ENCODE results near the gene HPGDS.
"Not testable (repeated sequence)": the region's sequence is repeated elsewhere in the genome, so short reads cannot be mapped to it uniquely, and the experiment has no call there.

Gene HPGDS

DNA sequence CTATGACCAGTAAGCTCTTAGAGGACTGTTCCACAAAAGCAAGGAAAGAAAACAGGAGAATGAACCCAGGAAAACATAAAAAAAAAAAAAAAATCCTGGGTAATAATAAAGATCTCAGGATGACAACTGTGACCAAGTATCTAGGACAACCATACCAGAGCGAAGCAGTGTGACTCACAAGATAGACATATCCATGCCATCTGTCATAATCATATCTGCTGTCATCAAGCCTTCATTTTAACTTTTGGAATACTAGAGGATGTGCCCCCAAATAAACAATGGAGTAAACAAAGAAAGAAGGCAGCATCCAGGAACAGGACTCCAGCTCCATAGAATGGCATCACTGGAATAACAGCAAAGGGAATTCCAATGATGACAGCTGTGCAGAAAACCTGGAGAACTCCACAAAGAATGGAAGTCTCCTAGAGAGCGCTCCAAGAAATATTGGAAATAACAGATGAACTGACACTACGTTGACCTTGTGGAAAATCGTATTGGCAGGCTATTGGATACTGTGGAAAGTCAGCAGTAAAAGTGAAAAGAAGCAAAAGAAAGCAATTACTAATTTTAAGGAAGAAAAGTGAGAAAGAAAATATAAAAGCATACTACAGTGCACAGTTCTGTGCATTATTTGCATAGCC is 35.3 kb downstream of the HPGDS start:
- no peak for DNase-seq

DNA sequence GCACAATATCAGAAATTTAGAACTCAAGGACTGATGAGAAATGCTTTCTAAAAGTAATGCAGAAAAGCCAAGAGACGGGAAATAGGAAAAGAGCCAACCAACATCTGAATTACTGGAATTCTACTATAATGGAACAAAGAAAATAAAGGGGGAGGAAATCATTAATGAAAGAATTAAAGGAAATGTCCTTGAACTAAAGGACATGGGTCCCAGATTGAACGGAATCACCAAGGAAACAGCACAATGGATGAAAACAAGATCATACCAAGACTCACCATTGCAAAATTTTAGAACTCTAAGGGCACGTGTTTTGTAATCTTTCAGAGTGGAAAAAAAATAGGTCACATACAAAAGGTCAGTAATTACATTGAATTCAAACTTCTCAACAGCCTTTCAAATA is 35.9 kb downstream of the HPGDS start:
- DNase-seq: no peak

DNA sequence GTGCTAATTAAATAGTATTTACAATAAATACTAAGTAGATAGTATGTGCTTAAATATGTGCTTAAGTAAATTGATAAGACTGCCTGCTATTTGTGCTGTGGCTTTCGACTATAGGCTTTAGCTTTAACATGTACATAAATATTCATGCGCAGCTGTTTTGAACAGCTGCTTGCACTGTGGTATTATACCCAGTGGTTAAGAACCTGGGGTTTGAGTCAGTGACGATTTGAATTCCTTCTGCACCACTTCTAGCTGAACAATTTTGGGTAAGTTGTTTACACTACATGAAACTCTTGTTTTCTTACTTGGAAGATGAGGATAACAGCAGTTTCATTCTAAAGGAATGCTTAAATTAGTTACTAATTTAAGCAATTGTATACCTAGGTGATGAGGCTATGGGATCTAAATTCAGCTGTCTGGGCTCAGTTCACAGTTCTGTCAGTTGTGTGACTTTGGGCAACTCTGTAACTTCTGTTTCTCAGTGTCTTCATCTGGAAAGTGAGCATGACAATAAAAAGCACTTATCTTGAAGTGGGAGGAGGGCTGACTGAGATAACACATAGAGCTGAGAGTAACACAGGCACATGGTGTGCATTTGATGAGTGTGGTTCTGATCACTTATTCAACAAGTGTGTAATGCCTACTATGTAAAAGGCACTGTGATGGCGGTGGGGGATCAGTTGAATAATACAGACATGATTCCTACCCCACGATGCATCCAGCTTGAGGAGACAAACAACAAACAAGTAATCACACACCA is 37.0 kb downstream of the HPGDS start:
- DNase-seq: no peak

DNA sequence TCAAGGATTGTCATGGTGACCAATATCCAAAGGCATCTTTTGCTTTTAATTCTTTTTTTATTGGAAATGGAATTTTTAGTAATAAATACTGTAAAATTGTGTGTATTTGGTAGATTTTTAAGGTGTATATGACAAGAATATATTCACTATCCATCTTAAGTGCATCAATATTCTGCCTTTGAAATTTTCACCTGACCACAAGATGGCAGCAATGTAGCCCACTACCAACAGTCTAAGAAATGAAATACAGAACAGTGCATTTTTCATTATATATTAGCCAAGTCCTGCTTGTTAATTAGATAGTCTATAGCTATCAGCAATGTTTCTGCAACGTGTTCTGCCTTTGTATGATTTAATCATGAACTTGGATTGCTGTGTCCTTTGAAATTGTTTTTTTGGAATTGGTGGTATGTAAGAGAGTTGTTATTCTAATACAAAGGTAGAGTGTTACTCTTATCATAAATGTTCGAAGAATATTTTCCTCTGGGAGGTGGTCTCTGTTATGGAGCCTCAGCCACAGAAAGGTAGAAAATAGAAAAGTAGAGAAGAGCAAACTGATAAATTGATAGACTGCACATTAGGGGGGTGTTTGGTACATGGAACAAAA is 38.2 kb downstream of the HPGDS start:
- no peak for DNase-seq

DNA sequence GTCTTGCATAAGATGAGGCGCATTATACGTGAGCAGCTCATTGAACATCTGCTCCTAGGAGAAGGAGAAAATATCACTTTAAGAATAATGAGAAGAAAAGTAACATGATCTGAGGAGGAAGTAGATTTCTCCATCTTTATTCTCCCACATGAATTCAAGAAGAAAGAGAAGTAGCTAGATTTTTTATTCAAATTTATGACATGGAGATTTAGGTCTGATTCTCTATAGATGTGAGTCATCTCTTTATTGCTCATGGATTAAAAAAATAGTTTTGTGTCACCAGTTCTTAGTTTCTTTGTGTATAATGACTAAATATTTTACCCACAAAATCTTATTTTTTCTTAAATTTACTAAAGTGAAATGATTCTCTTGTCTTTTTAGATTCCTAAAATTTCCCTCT is 40.4 kb downstream of the HPGDS start:
- DNase-seq: no peak

DNA sequence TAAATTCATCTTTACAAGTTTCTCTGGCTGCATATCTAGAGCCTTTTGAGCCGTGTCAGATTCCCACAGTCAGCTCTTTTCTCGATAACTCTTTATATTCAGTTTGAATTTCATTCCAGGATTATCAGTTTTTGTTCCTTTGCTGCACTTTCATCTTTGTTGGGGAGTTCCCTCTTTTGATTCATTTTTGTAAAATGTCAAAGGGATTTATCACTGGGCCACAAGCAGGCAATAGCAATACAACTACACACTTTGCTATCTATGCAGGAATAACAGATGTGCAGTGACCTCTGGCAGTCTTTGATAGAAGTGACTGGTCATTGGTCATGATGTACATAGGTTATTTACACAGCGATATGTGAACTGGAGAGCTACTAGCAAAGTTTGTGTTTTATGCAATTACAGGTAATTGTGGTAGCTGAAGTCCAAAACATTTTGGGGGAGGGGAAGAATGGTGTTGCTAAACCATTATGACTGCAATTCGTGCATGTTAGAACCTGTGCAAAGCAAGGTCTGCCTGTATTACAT is 43.8 kb downstream of the HPGDS start:
- no peak for DNase-seq

DNA sequence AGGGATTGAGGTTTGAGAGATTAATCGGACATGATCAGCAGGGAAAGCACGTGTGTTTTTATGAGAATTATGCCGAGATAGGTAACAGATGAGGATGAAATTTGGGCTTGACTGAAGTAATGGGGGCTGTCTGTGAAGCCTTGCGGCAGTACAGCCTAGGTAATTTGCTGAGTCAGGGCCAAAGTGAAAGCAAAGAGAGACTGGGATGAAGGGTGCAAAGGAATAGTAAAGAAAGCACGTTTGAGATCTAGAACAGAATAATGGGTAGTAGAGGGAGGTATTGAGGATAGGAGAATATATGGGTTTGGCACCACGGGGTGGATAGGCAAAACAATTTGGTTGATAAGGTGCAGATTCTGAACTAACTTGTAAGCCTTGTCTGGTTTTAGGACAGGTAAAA is 47.2 kb downstream of the HPGDS start:
- not testable (repeated sequence) for DNase-seq

DNA sequence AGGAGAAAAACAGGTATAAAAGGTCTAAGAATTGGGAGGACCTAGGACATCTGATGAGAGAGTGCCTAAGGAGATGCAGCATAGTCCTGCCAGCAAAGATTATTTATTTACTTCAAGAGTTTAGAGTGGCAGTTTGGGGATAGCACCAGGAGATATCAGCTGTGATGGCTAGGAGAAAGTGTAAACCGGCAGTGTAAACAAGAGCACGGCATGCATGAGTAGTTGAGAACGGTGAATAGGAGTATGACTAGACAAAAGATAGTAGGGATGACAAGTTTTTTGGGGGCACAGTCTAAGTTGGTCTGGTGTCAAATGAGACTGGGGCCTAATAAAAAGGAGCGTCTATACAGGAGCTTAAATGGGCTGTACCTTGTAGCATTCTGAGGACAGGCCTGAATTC is 48.7 kb downstream of the HPGDS start:
- not testable (repeated sequence) for DNase-seq

DNA sequence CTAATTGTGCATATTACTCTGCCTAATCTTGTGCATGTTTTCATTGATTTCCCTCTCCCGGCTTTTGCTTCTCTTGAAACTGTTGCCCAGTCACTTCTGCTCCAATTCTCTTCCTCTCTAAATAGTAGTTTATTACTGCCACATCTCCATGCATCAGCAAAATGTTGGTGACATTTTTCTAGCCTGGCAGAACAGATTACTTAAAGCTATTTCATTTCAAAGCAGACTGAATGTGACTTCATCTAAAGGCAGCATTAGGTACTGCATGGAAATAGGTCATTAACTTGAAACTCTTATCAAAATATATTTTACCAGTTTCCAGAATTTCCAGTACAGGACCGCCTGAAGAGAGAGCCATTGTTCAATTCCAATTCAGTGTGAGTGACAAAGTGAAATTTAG is 52.4 kb downstream of the HPGDS start:
- DNase-seq: no peak

DNA sequence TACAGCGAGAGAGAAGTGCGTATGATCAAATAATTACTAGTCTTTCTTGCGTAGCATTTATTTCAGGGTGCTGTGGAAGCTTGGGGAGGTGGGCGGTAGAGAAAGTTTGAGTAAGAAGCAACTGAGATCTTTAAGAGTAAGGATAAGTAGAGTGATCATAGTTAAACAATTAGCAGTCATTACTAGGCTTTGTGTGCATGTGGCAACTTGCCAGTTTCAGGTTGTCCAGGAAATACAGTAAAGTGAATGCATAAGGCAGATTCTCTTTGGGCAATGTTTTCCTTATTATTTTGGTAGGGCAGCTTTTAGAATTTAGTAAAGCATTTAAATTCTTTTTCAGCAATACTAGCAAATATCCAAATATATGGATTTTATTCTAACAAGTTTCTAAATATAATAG is 57.0 kb downstream of the HPGDS start:
- DNase-seq: no peak

DNA sequence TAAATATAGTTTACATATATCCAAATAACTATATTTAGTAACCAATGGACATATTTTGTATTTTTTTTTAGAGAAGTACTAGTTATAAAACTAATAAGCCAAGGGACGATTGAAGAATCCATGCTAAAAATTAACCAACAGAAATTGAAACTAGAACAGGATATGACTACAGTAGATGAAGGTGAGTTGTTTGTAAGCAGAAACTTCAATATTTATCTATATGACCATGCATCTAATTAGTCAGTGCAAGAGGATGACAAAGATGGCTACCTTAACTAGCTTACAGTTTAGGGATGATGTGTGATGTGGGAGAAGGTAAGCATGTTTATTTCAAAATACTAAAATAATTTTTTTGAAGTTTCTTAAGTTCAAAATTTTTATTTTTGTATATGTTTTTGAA is 57.7 kb downstream of the HPGDS start:
- no peak for DNase-seq

DNA sequence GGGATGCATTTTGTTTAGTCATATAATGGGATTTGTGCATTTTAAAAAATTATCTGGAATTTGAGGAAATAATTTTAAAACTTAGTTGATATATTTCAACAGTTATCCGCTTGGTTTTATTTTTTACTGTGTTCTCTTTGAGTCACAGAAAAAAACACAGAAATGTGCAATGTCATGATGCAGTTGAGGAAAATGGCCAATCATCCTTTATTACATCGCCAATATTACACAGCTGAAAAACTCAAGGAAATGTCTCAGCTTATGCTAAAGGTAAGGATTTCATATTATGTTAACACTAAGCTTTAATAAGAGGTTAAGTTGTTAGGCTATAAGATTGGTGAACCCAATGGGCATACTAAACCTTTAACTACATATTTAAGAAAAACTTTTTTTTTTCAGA is 63.9 kb downstream of the HPGDS start:
- no peak for DNase-seq

DNA sequence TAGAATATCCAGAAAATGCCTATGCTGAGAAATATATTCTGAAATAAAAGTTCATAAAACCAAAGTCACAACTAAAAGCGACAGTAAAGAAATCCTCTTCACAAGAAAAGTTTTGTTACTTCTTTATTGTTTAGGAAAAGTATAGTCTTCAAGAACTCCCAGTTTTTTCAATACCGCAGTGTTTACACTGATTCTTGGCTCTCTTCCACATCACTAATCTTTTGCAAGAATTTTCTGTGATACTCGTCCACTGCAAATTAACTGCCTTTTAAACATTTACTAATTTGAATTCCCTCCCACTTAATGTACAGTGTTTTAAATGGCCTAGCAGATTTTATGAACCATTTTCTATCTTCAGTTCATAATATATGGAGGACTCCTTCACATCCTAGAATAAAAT is 65.1 kb downstream of the HPGDS start:
- DNase-seq: no peak

DNA sequence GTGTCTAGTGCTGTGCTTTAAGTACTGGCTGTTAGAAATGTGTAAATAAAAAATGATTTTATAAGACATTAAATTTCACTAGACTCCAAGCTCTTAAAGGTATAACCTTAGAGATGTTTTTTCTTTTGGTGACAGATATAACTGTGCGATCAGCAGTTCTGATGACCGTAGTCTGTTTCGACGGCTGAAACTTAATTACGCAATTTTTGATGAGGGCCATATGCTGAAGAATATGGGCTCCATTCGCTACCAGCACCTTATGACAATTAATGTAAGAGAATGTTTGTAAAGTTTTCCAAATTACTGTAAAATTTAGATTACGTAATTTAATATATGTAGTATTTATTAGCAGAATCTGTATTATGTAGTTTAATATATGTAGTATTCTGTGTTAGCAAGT is 66.4 kb downstream of the HPGDS start:
- no peak for DNase-seq

DNA sequence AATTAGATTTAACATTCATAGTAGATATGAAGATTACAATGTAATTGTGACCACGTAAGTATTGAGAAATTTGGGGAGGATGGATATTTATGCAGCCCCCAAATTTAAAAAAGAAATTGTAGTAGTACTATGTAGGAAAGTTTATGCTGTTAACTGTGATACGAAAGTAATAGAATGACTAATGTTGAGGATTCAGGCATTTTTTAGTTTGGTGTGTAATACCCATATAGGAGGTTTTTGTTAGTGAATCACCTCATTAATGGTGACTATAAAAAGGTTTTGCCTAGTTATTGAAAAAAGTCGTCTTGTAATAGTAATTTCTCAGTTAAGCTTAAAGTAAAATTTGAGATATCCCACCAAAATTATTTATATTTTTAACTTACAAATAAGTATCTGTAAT is 67.7 kb downstream of the HPGDS start:
- DNase-seq: no peak

DNA sequence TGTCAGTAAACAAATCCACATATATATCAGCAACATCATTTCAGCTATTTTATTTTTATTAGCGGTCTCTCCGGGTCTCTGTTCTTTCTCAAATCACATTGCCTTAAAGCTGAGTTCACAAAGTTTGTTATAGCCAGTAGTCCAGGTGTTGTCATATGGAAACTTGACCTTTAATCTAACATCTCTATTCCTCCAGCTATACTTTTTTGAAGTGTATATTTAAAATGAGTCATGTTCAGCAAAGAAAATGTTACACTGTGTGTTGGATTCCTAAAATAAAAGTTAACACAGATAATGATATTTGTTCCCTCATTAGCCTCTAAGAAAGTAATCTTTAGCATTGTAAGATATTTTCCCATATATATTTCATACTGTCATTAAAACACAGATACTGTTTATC is 71.4 kb downstream of the HPGDS start:
- no peak for DNase-seq

DNA sequence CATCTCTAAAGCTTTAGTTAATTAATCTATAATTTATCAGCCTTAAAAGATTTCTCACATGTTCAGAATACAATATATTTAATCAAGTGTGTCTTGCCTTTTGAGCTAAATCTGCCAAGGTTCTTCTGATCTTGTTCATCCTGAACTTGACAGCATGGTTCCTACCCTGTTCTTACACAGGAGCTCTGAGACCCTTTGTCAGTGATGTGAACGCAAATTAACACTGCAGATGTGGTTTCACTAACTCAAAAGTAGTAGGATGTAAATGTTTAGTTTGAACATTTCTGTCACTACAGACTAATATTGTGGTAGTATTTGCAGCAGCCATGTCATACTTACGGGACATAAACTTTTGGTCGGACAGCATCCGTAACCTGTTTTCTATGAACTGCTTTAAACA is 75.6 kb downstream of the HPGDS start:
- no peak for DNase-seq

DNA sequence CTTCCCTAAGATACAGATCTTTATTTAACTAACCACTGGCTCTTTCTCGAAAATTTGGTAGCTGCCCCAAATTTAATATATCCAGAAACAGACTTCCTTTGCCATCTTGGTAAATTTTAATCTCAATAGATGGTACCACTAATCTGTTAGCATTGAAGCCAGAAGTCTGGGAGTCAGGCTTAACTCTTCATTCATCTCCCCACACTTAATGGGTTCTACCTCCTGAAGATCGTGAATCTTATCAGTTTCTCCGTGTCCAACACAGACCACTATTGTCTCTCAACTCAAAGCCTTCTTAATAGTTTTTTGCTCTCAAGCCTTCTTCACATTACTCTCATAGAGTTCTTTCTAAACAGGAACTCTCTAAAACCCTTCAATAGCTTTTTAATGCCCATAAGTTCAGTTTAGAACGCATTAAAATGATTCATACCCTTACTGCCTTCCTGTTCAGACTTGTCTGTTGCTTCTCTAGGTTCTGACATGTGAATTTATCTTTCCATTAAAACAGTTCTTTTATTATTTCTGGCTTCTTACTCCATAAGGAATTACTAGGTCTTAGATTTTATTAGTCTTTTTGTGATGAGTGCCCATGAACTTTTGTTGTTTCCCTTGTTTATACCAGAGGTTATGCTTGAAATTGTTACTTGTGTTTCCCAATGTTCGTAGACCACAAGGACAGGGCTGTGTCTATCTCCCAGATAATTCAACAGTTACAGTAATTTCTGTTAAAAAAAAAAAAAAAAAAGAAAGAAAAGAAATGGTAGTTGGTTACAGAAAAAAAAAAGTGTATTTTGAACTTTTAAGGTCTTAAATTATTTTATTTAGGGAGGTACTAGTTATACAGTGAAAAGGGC is 80.2 kb downstream of the HPGDS start:
- no peak for DNase-seq

DNA sequence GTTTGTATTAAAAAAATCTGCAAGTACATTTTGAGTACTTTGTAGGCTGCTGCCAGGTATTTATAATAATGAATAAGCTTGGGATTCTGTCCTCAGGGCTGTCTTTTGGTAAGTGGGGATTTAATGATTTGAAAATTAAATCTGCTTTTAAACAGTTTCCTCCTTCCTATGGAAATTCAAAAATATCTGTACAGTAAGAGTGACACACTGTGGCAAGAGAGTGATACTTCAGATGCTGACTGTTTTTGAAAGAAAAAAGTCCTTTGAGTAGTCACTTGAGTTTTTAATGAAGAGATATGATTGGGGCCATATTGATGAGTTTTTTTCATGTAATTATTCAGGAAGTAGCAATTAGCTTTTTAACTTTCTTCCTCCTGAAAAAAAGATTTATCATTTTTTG is 85.8 kb downstream of the HPGDS start:
- no peak for DNase-seq

DNA sequence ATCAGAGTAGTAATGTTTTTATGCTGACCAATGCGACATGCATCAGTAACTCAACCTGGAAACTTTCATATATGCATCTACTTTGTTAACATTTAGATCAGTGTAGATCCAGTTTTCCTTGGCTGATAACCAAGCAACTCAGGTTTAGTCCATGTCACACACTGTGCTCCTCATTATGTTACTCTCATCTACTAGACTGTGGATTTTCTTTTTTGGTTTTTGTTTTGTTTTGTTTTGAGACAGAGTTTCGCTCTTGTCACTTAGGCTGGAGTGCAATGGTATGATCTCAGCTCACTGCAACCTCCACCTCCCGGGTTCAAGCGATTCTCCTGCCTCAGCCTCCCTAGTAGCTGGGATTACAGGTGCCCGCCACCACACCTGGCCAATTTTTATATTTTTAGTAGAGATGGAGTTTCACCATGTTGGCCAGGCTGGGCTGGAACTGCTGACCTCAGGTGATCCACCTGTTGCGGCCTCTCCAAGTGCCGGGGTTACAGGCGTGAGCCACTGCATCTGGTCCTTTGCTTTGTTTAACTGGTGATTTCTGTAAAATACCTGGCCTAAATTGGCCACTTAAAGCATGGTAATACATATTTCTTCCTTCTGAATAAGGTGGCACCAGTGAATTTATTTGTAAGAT is 86.4 kb downstream of the HPGDS start:
- no peak for DNase-seq

DNA sequence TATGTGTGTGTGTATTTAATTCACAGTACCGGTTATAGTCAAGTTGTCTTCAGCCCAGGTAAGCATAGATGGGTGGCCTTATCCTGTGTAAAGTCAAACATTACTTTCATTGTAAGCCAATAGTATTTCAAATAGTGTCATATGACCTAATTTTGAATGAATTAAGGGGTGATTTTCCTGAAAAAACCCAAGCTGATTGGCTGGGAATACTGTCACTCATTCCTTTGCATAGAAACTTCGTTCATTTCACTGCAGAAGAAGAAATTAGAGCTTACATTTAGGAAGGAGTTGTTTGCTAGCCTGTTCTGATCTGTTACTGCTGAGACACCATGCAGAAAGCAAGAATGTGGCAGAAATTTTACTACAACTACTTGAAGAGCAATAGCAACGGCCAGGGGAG is 89.6 kb downstream of the HPGDS start:
- no peak for DNase-seq

DNA sequence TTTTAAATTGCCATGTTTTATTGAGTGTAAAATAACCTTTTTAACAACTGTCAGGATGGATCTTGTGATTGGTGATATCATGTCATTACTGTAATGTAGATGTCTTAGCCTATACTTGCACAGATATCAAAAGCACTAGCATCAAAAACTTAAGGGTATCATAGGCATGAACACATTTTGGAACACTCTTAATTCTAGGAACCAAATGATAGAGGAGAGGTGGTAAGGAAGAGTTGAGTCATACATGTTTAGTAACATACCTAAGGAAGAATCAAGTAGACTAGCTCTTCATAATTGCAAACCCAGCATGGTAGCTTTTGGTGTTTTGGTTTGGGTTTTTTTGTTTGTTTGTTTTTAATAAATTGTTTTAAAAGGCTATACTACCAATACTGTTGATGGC is 91.5 kb downstream of the HPGDS start:
- DNase-seq: no peak
